Fibroblast of lung (primary cell): ENCODE data around the gene CCDC39.

Source experiments
- EZH2 ChIP-seq: IDR thresholded peaks from 2 replicates; pipeline ENCODE4 v1.5.1; 2012; ENCODE audit warnings: low read length, control low read depth, mild to moderate bottlenecking; ENCODE audit errors: missing control alignments
- TF ChIP-seq, protein P1 (sequence below), 2 donors: IDR thresholded peaks in 1 of 2; conservative IDR thresholded peaks in 1 of 2; 1 replicate in 1 of 2; 2 replicates in 1 of 2; pipeline ENCODE4 v1.5.1; 2011 to 2012; ENCODE audit warnings: low read length in 2 of 2, control low read depth in 1 of 2, inconsistent platforms in 1 of 2, low read depth in 1 of 2, mild to moderate bottlenecking in 1 of 2

DNA sequence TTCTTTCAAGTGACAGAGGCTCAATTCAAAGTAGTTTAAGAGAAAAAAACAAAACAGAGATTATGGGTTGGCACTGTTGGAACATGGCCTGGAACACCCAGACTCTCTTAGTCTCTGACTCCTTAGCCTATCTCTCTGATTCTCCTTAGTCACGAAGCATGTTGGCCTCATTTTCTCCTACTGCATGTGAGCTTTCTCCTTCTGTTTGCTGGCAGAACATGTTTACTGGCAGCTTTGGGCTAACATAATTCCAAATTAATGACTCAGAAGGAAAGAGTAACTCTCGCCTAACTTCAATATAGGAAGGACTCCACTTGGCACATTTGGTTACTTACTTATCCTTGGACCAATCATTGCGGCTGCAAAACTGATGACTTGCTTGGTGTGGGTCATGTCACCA is 21.7 kb upstream of the CCDC39 start:
- TF ChIP-seq, protein P1, sequence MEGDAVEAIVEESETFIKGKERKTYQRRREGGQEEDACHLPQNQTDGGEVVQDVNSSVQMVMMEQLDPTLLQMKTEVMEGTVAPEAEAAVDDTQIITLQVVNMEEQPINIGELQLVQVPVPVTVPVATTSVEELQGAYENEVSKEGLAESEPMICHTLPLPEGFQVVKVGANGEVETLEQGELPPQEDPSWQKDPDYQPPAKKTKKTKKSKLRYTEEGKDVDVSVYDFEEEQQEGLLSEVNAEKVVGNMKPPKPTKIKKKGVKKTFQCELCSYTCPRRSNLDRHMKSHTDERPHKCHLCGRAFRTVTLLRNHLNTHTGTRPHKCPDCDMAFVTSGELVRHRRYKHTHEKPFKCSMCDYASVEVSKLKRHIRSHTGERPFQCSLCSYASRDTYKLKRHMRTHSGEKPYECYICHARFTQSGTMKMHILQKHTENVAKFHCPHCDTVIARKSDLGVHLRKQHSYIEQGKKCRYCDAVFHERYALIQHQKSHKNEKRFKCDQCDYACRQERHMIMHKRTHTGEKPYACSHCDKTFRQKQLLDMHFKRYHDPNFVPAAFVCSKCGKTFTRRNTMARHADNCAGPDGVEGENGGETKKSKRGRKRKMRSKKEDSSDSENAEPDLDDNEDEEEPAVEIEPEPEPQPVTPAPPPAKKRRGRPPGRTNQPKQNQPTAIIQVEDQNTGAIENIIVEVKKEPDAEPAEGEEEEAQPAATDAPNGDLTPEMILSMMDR (conservative IDR thresholded peaks at IDR 0.05 in 1 of 2, IDR thresholded peaks at IDR 0.05 in 1 of 2; ENCODE audit: low read depth in 1 of 2, low read length in 2 of 2): no peak
- TF ChIP-seq EZH2: no peak
